Measurements from ENCODE around the gene CAMK1D.

The CAMK1D gene

DNA sequence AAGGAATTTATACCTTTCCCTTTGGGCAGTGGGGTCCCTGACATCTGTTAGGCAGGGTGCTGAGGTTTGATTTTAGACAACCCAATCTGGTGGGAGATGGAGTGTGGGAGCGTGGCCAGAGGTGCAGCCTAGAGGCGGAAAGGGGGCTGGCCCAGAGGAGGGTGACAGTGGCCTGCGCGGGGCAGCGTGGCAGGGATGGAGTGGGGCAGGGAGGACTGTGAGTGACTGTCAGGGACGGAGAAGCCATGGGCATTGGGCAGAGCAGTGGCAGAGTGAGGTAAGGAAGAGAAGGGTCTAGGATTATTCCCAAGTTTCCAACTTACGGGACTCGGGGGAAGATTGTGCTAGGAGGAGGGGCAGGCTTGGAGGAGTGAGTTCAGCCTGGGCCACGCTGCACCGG is 470.3 kb downstream of the CAMK1D start:
- Histone ChIP-seq H3K27ac (ENCODE audit: low read length) (no peak overlapping the region), H3K4me2 (ENCODE audit: insufficient read depth, low read length) (no peak overlapping the region), H3K9ac (ENCODE audit: low read depth, low read length) (no peak overlapping the region), H3K9me3 (ENCODE audit: insufficient read depth, low read length, severe bottlenecking) (no peaks in the 10 kb centered on the region), H3K4me1 (ENCODE audit: insufficient read depth, low read length) (no peaks in the 10 kb centered on the region), H2AFZ (ENCODE audit: low read depth, low read length) (no peak overlapping the region), H4K20me1 (ENCODE audit: insufficient read depth, low read length) (no peaks in the 10 kb centered on the region), H3K79me2 (ENCODE audit: insufficient read depth, low read length) (no peaks in the 10 kb centered on the region), H3K4me3 (ENCODE audit: low read depth in 1 of 2, low read length in 2 of 2) (no peak overlapping the region), H3K36me3 (ENCODE audit: insufficient read depth, low read length) (no peaks in the 10 kb centered on the region), H3K27me3 (ENCODE audit: insufficient read depth, low read length, poor library complexity) (no peaks in the 10 kb centered on the region)
- ATAC-seq (ENCODE audit: insufficient read depth, low read depth) (no peak), DNase-seq (no peak)
- TF ChIP-seq EZH2 (IDR thresholded peaks at IDR 0.05; ENCODE audit: borderline replicate concordance, low read depth, low read length, severe bottlenecking) = no peak
- TF ChIP-seq, protein P1, sequence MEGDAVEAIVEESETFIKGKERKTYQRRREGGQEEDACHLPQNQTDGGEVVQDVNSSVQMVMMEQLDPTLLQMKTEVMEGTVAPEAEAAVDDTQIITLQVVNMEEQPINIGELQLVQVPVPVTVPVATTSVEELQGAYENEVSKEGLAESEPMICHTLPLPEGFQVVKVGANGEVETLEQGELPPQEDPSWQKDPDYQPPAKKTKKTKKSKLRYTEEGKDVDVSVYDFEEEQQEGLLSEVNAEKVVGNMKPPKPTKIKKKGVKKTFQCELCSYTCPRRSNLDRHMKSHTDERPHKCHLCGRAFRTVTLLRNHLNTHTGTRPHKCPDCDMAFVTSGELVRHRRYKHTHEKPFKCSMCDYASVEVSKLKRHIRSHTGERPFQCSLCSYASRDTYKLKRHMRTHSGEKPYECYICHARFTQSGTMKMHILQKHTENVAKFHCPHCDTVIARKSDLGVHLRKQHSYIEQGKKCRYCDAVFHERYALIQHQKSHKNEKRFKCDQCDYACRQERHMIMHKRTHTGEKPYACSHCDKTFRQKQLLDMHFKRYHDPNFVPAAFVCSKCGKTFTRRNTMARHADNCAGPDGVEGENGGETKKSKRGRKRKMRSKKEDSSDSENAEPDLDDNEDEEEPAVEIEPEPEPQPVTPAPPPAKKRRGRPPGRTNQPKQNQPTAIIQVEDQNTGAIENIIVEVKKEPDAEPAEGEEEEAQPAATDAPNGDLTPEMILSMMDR (IDR thresholded peaks at IDR 0.05; ENCODE audit: borderline replicate concordance, extremely low read depth, low read length, poor library complexity, severe bottlenecking) = no peak

DNA sequence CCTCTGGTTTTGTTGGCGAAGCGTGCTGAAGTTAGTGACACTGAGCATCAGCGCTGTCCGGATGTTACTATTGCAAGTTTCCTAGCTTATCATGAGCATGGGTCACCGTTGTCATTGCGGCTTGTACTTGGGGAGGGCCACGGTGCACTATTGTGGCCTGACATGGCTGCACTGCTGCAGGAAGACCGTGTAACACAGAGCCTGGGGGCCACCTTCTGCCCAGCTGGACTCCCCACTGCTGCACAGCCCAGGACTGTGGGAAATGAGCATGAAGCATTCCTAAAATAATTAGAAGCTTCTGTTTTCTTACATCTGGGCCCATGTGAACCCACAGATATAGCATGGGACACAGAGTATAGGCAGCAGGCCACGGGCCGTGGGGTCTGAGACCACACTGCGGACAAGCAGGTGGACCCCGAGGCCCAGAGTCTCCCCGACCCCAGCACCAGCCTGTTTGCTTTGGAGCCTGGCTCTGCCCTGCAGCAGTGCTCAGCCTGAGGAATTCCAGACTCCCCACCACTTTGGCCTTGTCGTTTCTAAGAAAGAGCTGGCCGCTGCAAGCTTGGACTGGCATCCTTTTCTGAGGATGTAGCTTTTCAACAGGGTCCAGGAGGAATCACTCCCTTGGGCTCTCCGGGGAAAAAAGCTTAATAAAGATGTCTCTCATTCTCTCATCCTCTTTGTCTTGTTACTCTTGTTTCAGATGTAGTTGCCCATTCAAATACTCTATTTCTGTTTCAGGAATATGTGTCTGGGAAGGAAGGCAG is 473.0 kb downstream of the CAMK1D start:
- H3K79me2 ChIP-seq (ENCODE audit: insufficient read depth, low read length) = no peaks in the 10 kb centered on the region
- no peak for ATAC-seq (ENCODE audit: insufficient read depth, low read depth)
- no peak overlapping the region for H2AFZ ChIP-seq (ENCODE audit: low read depth, low read length)
- no peaks in the 10 kb centered on the region for H4K20me1 ChIP-seq (ENCODE audit: insufficient read depth, low read length)
- H3K4me3 ChIP-seq (ENCODE audit: low read depth in 1 of 2, low read length in 2 of 2) = no peak overlapping the region
- no peaks in the 10 kb centered on the region for H3K4me1 ChIP-seq (ENCODE audit: insufficient read depth, low read length)
- no peaks in the 10 kb centered on the region for H3K27me3 ChIP-seq (ENCODE audit: insufficient read depth, low read length, poor library complexity)
- DNase-seq = no peak
- H3K9ac ChIP-seq (ENCODE audit: low read depth, low read length) = no peak overlapping the region
- no peak overlapping the region for H3K27ac ChIP-seq (ENCODE audit: low read length)
- no peaks in the 10 kb centered on the region for H3K9me3 ChIP-seq (ENCODE audit: insufficient read depth, low read length, severe bottlenecking)
- no peak overlapping the region for H3K4me2 ChIP-seq (ENCODE audit: insufficient read depth, low read length)
- TF ChIP-seq, protein P1 (IDR thresholded peaks at IDR 0.05; ENCODE audit: borderline replicate concordance, extremely low read depth, low read length, poor library complexity, severe bottlenecking) = no peak
- no peak for TF ChIP-seq EZH2 (IDR thresholded peaks at IDR 0.05; ENCODE audit: borderline replicate concordance, low read depth, low read length, severe bottlenecking)
- no peaks in the 10 kb centered on the region for H3K36me3 ChIP-seq (ENCODE audit: insufficient read depth, low read length)

DNA sequence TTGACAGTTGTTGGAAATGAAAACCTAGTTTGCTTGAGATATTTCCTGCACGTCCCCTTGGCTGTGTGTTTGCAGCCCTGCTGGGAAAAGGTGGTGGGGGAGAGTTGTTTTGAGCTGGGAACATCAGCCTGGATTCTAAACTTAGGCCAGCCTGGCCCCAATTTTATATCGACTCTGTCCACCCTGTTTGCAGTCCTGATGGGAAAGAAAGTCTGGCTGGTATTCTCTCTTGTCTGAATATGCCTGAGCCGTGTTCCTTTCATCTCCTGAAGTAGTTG is 473.5 kb downstream of the CAMK1D start:
- no peaks in the 10 kb centered on the region for H3K79me2 ChIP-seq (ENCODE audit: insufficient read depth, low read length)
- DNase-seq (no peak), ATAC-seq (ENCODE audit: insufficient read depth, low read depth) (no peak)
- H3K9me3 ChIP-seq (ENCODE audit: insufficient read depth, low read length, severe bottlenecking) = no peaks in the 10 kb centered on the region
- no peaks in the 10 kb centered on the region for H3K36me3 ChIP-seq (ENCODE audit: insufficient read depth, low read length)
- no peak overlapping the region for H3K4me2 ChIP-seq (ENCODE audit: insufficient read depth, low read length)
- H3K27me3 ChIP-seq (ENCODE audit: insufficient read depth, low read length, poor library complexity) = no peaks in the 10 kb centered on the region
- H2AFZ ChIP-seq (ENCODE audit: low read depth, low read length) = no peak overlapping the region
- TF ChIP-seq, protein P1 (IDR thresholded peaks at IDR 0.05; ENCODE audit: borderline replicate concordance, extremely low read depth, low read length, poor library complexity, severe bottlenecking) = no peak
- TF ChIP-seq EZH2 (IDR thresholded peaks at IDR 0.05; ENCODE audit: borderline replicate concordance, low read depth, low read length, severe bottlenecking) = no peak
- no peaks in the 10 kb centered on the region for H4K20me1 ChIP-seq (ENCODE audit: insufficient read depth, low read length)
- H3K4me1 ChIP-seq (ENCODE audit: insufficient read depth, low read length) = no peaks in the 10 kb centered on the region
- no peak overlapping the region for H3K27ac ChIP-seq (ENCODE audit: low read length)
- H3K9ac ChIP-seq (ENCODE audit: low read depth, low read length) = no peak overlapping the region
- H3K4me3 ChIP-seq (ENCODE audit: low read depth in 1 of 2, low read length in 2 of 2) = no peak overlapping the region

Data from DND-41 (cell line).